B cell (primary cell): ENCODE results near the gene FAM83G.

ENCODE experiments used
- EZH2 ChIP-seq: IDR thresholded peaks from 2 replicates; pipeline ENCODE4 v1.6.1; 2012; ENCODE audit warnings: borderline replicate concordance, low read depth, mild to moderate bottlenecking, moderate library complexity, low read length; ENCODE audit not compliant: insufficient read depth, poor library complexity, severe bottlenecking
- TF ChIP-seq, protein P1 (sequence below): fragments of 200-600 bp; IDR thresholded peaks from one replicate; pipeline ENCODE4 v1.8.0; 2022; ENCODE audit warnings: antibody characterized with exemption, mild to moderate bottlenecking

DNA sequence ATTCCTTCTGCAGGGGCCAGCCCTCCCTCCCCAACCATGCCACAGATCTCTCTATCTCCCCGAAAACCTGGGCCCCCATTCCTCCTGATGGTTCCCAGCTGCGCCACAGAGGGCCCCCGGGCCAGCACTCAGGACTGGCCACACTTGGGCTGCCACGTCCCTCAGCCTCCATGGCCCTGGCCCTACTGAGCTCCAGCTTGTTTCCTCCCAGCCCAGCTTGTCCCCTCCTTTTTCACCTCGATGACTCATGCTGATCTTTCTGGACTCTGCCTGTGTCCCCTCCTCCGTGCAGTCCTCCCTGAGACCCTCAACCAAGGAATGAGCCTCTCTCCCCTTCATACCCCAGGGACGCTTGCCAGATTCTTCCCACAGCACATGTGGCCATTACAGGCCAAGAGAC, 10.9 kb upstream of the FAM83G start:
- TF ChIP-seq, protein P1, sequence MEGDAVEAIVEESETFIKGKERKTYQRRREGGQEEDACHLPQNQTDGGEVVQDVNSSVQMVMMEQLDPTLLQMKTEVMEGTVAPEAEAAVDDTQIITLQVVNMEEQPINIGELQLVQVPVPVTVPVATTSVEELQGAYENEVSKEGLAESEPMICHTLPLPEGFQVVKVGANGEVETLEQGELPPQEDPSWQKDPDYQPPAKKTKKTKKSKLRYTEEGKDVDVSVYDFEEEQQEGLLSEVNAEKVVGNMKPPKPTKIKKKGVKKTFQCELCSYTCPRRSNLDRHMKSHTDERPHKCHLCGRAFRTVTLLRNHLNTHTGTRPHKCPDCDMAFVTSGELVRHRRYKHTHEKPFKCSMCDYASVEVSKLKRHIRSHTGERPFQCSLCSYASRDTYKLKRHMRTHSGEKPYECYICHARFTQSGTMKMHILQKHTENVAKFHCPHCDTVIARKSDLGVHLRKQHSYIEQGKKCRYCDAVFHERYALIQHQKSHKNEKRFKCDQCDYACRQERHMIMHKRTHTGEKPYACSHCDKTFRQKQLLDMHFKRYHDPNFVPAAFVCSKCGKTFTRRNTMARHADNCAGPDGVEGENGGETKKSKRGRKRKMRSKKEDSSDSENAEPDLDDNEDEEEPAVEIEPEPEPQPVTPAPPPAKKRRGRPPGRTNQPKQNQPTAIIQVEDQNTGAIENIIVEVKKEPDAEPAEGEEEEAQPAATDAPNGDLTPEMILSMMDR: no peak
- TF ChIP-seq EZH2: no peak
